Esophagus mucosa (tissue), 1 donor: ENCODE data around the gene ATXN2L. TPM values are rescaled to one million over a fixed set of nuclear protein-coding genes. Genes with fewer than 3 reads are reported as not detected.
"Not testable (repeated sequence)": the region's sequence is repeated elsewhere in the genome, so short reads cannot be mapped to it uniquely, and the experiment has no call there.

ENCODE experiments used
- ATAC-seq: fragments of 200-7000 bp; cut with Tn5 transposase; one replicate; pipeline ENCODE4 v1.9.1; 2020
- total RNA-seq: library from RNA; stranded (reverse); gene quantifications from one replicate; pipeline ENCODE4 v1.2.4, GENCODE V29; 2023
- donor health status: DM: yes; HTN: yes; CAD: no.

The ATXN2L gene
- total RNA-seq, 1 donor from 2014 or later: 67.0 TPM

GRCh38 chr16:28872952-28873351 lies 50.2 kb downstream of the ATXN2L start:
- ATAC-seq: peak; percentile 8

DNA sequence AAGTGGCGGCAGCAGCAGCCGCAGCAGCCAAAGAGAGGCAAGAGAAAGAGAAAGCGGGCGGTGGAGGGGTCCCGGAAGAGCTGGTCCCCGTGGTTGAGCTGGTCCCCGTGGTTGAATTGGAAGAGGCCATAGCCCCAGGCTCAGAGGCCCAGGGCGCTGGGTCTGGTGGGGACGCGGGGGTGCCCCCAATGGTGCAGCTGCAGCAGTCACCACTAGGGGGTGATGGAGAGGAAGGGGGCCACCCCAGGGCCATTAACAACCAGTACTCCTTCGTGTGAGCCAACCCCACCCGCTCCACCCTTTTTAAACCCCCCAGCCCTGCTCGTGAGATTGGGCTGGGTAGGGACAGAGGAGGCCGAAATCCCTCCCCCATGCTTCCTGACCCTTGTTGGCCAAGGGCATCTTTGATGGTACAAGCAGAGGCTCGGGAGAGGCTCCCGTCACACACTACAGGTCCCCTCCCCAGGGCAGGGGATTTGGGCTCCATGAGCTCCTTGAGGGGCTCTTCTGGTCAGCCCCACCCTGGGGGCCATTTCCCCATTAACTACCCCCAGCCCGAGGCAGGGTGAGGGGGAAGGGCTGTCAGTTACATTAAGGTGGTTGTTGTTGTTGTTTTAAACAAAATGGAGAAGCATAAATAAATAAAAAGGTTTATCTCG lies 50.9 kb downstream of the ATXN2L start:
- ATAC-seq: peak; percentile 37

- no peak for ATAC-seq
These were observed 51.6 kb downstream of the ATXN2L start for GRCh38 chr16:28874406-28874805.

DNA sequence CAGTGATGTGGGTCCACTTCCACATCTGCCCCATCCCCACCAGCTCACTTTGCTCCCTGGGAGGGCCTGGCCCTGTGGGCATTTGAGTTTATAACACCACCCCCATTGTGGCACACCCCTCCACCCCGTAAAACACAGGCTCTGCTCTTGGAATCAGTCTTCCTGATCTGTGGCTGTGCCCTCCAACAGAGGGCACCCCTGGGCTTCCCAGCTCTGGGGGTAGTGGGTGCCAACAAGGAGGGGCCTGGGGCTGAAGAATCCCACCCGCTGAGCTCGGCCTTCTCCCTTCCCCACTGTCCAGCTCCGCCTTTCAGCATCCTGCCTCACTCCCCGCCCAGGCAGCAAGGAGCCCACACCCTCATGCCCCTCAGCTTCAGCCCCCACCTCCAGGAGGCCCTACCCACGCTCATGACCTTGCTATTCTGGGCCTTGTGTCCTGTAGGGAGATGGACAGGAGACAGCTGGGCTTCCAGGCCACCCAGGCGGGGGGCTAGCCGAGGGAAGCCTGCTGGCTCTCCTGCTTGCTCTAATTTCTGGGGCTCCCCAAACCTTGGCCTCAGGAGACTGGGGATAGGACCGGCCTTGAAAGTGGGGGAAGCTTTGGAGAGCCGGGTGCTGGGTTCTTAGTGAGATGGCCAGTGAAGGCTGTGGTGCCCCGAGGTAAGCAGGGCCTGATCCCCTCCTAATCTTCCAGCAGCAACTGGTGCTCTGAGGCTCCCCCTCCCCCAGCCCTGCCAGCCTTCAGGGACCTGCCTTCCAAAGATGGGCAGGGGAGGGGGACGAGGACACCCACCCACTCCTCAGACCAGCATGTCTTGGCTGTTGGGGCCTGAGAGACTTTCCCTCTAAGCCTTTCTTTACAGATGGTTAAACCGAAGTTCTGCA lies 52.6 kb downstream of the ATXN2L start:
- no peak for ATAC-seq

DNA sequence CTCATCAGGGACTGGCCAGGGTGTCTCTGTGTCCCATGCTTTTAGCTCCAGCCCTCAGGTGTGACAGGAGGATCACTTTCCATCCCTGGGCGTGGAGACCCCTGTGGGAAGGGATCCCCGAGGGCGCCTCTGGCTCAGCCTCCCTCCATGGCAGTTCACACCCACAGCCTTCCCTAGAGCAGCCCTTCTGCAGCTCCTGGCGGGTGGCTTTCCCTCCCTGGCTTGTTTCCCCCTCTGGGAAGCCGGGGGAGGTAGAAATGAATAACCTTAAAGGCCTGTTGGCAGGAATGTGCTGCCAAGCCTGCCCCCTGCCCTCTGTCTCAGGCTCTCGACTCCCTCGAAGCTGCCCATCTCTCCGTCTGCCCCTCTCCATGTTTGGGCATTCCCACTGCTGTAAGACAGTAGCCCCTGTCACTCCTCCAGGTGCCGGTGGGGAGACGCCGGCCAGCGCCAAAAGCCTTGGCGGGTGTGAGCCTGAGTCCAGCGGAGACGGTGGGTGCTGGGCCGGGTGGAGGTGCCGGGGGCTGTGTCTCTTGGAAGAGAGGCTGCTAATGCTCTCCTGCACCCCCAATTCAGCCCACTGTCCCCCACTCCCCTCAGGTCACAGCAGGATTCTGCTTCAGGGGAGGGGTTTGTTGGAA lies 53.3 kb downstream of the ATXN2L start:
- no peak for ATAC-seq

GRCh38 chr16:28876973-28877654 lies 54.3 kb downstream of the ATXN2L start:
- ATAC-seq: no peak

DNA sequence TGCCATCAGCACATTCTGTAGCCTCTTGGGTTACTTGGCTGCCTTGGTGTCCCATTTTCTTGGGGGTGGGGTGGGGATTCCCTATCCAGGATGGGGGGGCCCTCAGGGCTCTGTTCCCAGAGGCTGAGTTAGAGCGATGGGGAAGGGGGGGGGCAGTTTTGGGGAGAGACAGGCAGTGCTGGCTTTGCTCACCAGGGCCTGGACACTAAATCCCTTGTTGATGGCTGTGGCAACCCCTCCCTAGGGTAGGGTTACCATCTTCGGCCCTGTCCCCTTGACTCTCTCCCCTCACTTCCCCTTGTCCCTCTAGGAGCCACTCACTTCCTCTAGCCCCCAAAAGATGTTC lies 54.8 kb downstream of the ATXN2L start:
- no peak for ATAC-seq

GRCh38 chr16:28878083-28878926 lies 55.5 kb downstream of the ATXN2L start, which contains the start of gene ATP2A1:
ATP2A1 (plus strand) TSS chr16:28878488; CDS start chr16:28878672, 184 bp downstream.
- ATAC-seq: no peak

DNA sequence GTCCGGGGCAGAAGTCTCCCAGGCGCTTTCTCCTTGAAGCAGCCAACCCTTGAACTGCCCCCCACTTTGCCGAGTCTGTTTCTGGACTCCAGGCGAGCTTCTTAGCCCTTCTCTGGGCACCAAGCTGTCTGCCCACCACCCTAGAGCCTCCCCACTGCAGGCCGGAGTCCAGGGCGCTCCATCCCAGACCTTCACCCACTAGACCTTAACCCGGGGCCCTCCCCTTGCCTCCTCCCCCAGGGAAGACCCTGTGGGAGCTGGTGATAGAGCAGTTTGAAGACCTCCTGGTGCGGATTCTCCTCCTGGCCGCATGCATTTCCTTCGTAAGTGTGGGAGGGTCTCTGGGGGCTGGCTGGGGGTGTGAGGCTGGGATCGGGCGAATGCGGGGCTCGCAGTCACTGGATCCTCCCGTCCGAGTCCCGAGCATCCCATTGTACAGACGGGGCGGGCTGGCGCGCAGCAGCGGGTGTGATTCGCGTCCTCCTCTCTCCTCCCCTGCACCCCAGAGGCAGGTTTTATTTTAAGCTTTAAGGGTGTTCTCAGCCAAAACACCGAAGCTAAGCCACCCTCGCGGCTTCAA lies 56.6 kb downstream of the ATXN2L start:
- peak; percentile 36 for ATAC-seq

- ATAC-seq: peak; percentile 86
These were observed 57.2 kb downstream of the ATXN2L start for GRCh38 chr16:28879841-28880588.

DNA sequence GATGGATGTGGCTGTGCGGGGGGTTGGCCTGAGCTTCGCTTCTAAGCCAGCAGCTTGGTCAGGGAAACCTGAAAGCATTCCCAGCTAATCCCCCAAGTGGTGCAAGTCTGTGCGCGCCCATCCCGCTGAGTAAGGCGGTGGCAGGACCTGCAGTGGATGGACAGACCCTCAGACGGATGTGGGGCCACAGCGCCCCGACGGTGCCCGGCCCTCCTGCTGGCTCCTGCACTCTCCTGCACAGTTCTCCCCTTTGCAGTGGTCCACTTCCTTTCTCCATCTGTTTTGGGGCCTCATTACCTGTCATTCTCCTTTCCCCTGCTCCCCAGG lies 57.8 kb downstream of the ATXN2L start:
- no peak for ATAC-seq

- ATAC-seq: no peak
These were observed 58.2 kb downstream of the ATXN2L start for GRCh38 chr16:28880955-28881354.

GRCh38 chr16:28881565-28881964 lies 58.8 kb downstream of the ATXN2L start:
- not testable (repeated sequence) for ATAC-seq

GRCh38 chr16:28882551-28883160 lies 59.9 kb downstream of the ATXN2L start:
- no peak for ATAC-seq

GRCh38 chr16:28883221-28883996 lies 60.6 kb downstream of the ATXN2L start:
- ATAC-seq: no peak

DNA sequence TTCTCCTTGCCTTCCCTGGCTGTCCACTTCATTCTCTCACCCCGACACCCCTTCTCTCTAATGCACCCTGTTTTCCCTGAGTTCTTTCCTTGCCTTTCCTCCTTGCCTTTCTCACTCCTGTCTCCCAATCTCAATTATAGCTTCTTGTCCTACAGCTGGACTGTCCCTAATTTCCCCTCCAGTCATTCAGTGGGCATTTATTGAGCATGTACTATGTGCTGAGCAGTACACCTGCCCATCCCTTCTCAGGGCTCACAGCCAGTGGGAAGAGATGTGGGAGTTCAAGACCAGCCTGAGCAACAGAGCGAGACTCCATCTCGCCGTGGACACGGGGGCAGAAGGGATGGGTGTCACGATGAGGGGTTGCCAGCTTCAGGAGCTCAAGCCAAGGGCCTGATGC lies 61.2 kb downstream of the ATXN2L start:
- ATAC-seq: no peak
